A673 (cell line): ENCODE measurements around the gene MUSTN1. TPM values are rescaled to one million over a fixed set of nuclear protein-coding genes. Genes with fewer than 3 reads are reported as not detected.

Experiments
- BruUV-seq: library from RNA; stranded (reverse); fragments of 400-500 nt; replicated peaks from 2 replicates; lab custom pipeline; 2021; lab: Mats Ljungman, UMichigan
- CTCF ChIA-PET: fragments of 300-600 bp; sonication (Branson Sonifier 250); formaldehyde crosslinking; loops from one replicate; lab custom pipeline; 2022; ENCODE audit warnings: antibody characterized with exemption; lab: Charles Lee
- POLR2A ChIA-PET: fragments of 300-600 bp; sonication (Branson Sonifier 250); formaldehyde crosslinking; loops from one replicate; lab custom pipeline; 2022; ENCODE audit warnings: antibody characterized with exemption; ENCODE audit not compliant: low non-redundant PET; lab: Charles Lee
- DNase-seq: peaks from one replicate; pipeline ENCODE4 v3.0.0-alpha.2; 2015; ENCODE audit warnings: low spot score
- H3K27ac ChIP-seq: fragments of 200-600 bp; sonication (generic); 2 replicates; pipeline ENCODE4 v1.5.1; 2016; ENCODE audit warnings: mixed run types, low read depth, mild to moderate bottlenecking, mixed read lengths, antibody characterized with exemption, low read length; ENCODE audit not compliant: poor library complexity, severe bottlenecking
- H3K27me3 ChIP-seq: fragments of 200-600 bp; sonication (generic); replicated peaks from 2 replicates; pipeline ENCODE4 v1.6.1; 2017; ENCODE audit warnings: mixed run types, low read depth, mild to moderate bottlenecking, mixed read lengths, antibody characterized with exemption, low read length; ENCODE audit not compliant: insufficient read depth, poor library complexity
- H3K36me3 ChIP-seq: fragments of 200-600 bp; sonication (generic); 2 replicates; pipeline ENCODE4 v1.6.1; 2016; ENCODE audit warnings: mixed run types, mild to moderate bottlenecking, mixed read lengths, antibody characterized with exemption, low read length; ENCODE audit not compliant: insufficient read depth, poor library complexity, severe bottlenecking
- H3K4me1 ChIP-seq: fragments of 200-600 bp; sonication (generic); 2 replicates; pipeline ENCODE4 v1.6.1; 2017; ENCODE audit warnings: mixed run types, mild to moderate bottlenecking, mixed read lengths, antibody characterized with exemption, low read length; ENCODE audit not compliant: insufficient read depth, poor library complexity, severe bottlenecking
- H3K4me3 ChIP-seq: fragments of 200-600 bp; sonication (generic); 2 replicates; pipeline ENCODE4 v1.5.1; 2016; ENCODE audit warnings: low read depth, mixed run types, mild to moderate bottlenecking, mixed read lengths, low read length; ENCODE audit not compliant: poor library complexity, severe bottlenecking
- H3K9me3 ChIP-seq: fragments of 200-600 bp; sonication (generic); 2 replicates; pipeline ENCODE4 v1.6.1; 2016; ENCODE audit warnings: mixed run types, low read depth, mild to moderate bottlenecking, mixed read lengths, antibody characterized with exemption, low read length; ENCODE audit not compliant: poor library complexity, severe bottlenecking
- CTCF ChIP-seq: fragments of 300-800, 200-600 bp; sonication (generic); conservative IDR thresholded peaks from 2 replicates; pipeline ENCODE4 v1.5.1; 2017; ENCODE audit warnings: low read depth, mild to moderate bottlenecking, antibody characterized with exemption, low read length, moderate library complexity, mixed read lengths
- EZH2 ChIP-seq: fragments of 200-600 bp; sonication (generic); IDR thresholded peaks from 2 replicates; pipeline ENCODE4 v1.6.1; 2017; ENCODE audit warnings: borderline replicate concordance, low read depth, mild to moderate bottlenecking, mixed read lengths, antibody characterized with exemption, low read length; ENCODE audit not compliant: poor library complexity, severe bottlenecking
- intact Hi-C: fragments of 100-400 bp; cut with micrococcal nuclease; formaldehyde crosslinking; loops from one replicate; pipeline ENCODE4 v1.10.0; 2022; ENCODE audit not compliant: unreplicated experiment
- total RNA-seq: library from RNA; stranded (reverse); gene quantifications from 2 replicates; pipeline ENCODE4 v1.2.3, GENCODE V29; 2021

Gene MUSTN1
- total RNA-seq, 1 experiment from 2014 or later: not detected

GRCh38 chr3:52871761-52872160 is 36.9 kb upstream of the MUSTN1 start:
- CTCF ChIA-PET: no interaction called here
- DNase-seq: no peak

GRCh38 chr3:52870471-52870870 is 35.7 kb upstream of the MUSTN1 start:
- no peaks in the 10 kb centered on the region for H3K36me3 ChIP-seq
- POLR2A ChIA-PET: no interaction called here

More at GRCh38 chr3:52871761-52872160, 36.9 kb upstream of the MUSTN1 start:
- BruUV-seq: no TSS peak
- Histone ChIP-seq H3K4me3 (no peak overlapping the region), H3K27me3 (no peaks in the 10 kb centered on the region), H3K9me3 (no peaks in the 10 kb centered on the region), H3K27ac (peak overlapping the region; percentile 42), H3K4me1 (no peaks in the 10 kb centered on the region), H3K36me3 (no peaks in the 10 kb centered on the region)
- intact Hi-C loops: no loop called here
- POLR2A ChIA-PET: no interaction called here
- TF ChIP-seq CTCF: no peak
- TF ChIP-seq EZH2: no peak

GRCh38 chr3:52866427-52866826 is 31.6 kb upstream of the MUSTN1 start:
- Histone ChIP-seq H3K27ac (no peak overlapping the region), H3K9me3 (no peaks in the 10 kb centered on the region), H3K27me3 (no peaks in the 10 kb centered on the region), H3K4me1 (no peaks in the 10 kb centered on the region), H3K4me3 (no peak overlapping the region), H3K36me3 (no peaks in the 10 kb centered on the region)
- POLR2A ChIA-PET: no interaction called here
- intact Hi-C loops: no loop called here
- DNase-seq: no peak
- TF ChIP-seq CTCF (no peak), EZH2 (no peak)
- CTCF ChIA-PET: no interaction called here
- BruUV-seq: no TSS peak

More at GRCh38 chr3:52870471-52870870, 35.7 kb upstream of the MUSTN1 start:
- intact Hi-C loops: no loop called here
- Histone ChIP-seq H3K4me3 (no peak overlapping the region), H3K9me3 (no peaks in the 10 kb centered on the region), H3K27ac (no peak overlapping the region), H3K27me3 (no peaks in the 10 kb centered on the region), H3K4me1 (no peaks in the 10 kb centered on the region)
- CTCF ChIA-PET: no interaction called here
- BruUV-seq: no TSS peak
- no peak for DNase-seq
- TF ChIP-seq EZH2: no peak
- TF ChIP-seq CTCF: no peak
